HEK293T (cell line): ENCODE measurements around the gene GOLPH3L.
"Not testable (repeated sequence)": the region's sequence is repeated elsewhere in the genome, so short reads cannot be mapped to it uniquely, and the experiment has no call there.

Source experiments
- CTCF ChIA-PET: fragments of 350-600 bp; formaldehyde crosslinking; extraction: SDS; loops from one replicate; lab custom pipeline; 2021; ENCODE audit warnings: antibody characterized with exemption, inconsistent platforms; lab: Yijun Ruan, JAX
- POLR2A ChIA-PET: fragments of 350-600 bp; formaldehyde crosslinking; extraction: SDS; loops from one replicate; lab custom pipeline; 2020; ENCODE audit warnings: antibody characterized with exemption, inconsistent platforms; lab: Yijun Ruan, JAX
- DNase-seq: peaks from one replicate; pipeline ENCODE4 v3.0.0; 2012; ENCODE audit warnings: mixed read lengths; ENCODE audit errors: extremely low spot score
- ARNT ChIP-seq: fragments of 450-650 bp; IDR thresholded peaks from 2 replicates; pipeline ENCODE4 v1.6.1; 2017; ENCODE audit warnings: mild to moderate bottlenecking
- BHLHE40 ChIP-seq: fragments of 450-650 bp; IDR thresholded peaks from 2 replicates; pipeline ENCODE4 v1.6.1; 2016; ENCODE audit warnings: mild to moderate bottlenecking, moderate library complexity, borderline replicate concordance
- CTBP1 ChIP-seq: fragments of 450-650 bp; IDR thresholded peaks from 2 replicates; pipeline ENCODE4 v1.6.1; 2016; ENCODE audit warnings: borderline replicate concordance
- ELF4 ChIP-seq: fragments of 450-650 bp; IDR thresholded peaks from 2 replicates; pipeline ENCODE4 v1.6.1; 2017; ENCODE audit warnings: antibody characterized with exemption
- FOXA1 ChIP-seq: fragments of 450-650 bp; IDR thresholded peaks from 2 replicates; pipeline ENCODE4 v1.6.1; 2016; ENCODE audit warnings: mild to moderate bottlenecking
- FOXK2 ChIP-seq: fragments of 450-650 bp; IDR thresholded peaks from 2 replicates; pipeline ENCODE4 v1.6.1; 2016; ENCODE audit warnings: mild to moderate bottlenecking
- FOXM1 ChIP-seq: fragments of 450-650 bp; IDR thresholded peaks from 2 replicates; pipeline ENCODE4 v1.6.1; 2017; ENCODE audit warnings: mild to moderate bottlenecking, borderline replicate concordance
- HDGF ChIP-seq: fragments of 450-650 bp; IDR thresholded peaks from 2 replicates; pipeline ENCODE4 v1.6.1; 2017; ENCODE audit warnings: antibody characterized with exemption, borderline replicate concordance
- L3MBTL2 ChIP-seq: fragments of 450-650 bp; conservative IDR thresholded peaks from 2 replicates; pipeline ENCODE4 v1.6.1; 2016; ENCODE audit warnings: mild to moderate bottlenecking
- LEF1 ChIP-seq: fragments of 450-650 bp; IDR thresholded peaks from 2 replicates; pipeline ENCODE4 v1.6.1; 2017; ENCODE audit warnings: mild to moderate bottlenecking, borderline replicate concordance
- NFRKB ChIP-seq: fragments of 450-650 bp; IDR thresholded peaks from 2 replicates; pipeline ENCODE4 v1.6.1; 2016; ENCODE audit warnings: mild to moderate bottlenecking, moderate library complexity
- PKNOX1 ChIP-seq: fragments of 450-650 bp; IDR thresholded peaks from 2 replicates; pipeline ENCODE4 v1.6.1; 2016
- SP1 ChIP-seq: fragments of 450-650 bp; IDR thresholded peaks from 2 replicates; pipeline ENCODE4 v1.6.1; 2017
- SUZ12 ChIP-seq: fragments of 450-650 bp; IDR thresholded peaks from 2 replicates; pipeline ENCODE4 v1.6.1; 2016; ENCODE audit warnings: mild to moderate bottlenecking
- TARDBP ChIP-seq: fragments of 450-650 bp; IDR thresholded peaks from 2 replicates; pipeline ENCODE4 v1.6.1; 2016
- ZNF384 ChIP-seq: fragments of 450-650 bp; IDR thresholded peaks from 2 replicates; pipeline ENCODE4 v1.6.1; 2016

The GOLPH3L gene

GRCh38 chr1:150674881-150675280, 22.1 kb downstream of the GOLPH3L start:
- no peak for DNase-seq
- CTCF ChIA-PET: no interaction called here
- no peak for TF ChIP-seq FOXM1
- TF ChIP-seq FOXA1: no peak
- no peak for TF ChIP-seq FOXK2
- no peak for TF ChIP-seq ELF4
- no peak for TF ChIP-seq L3MBTL2
- no peak for TF ChIP-seq TARDBP
- no peak for TF ChIP-seq PKNOX1
- TF ChIP-seq SP1: no peak
- no peak for TF ChIP-seq BHLHE40
- no peak for TF ChIP-seq ZNF384
- no peak for TF ChIP-seq HDGF
- no peak for TF ChIP-seq ARNT
- POLR2A ChIA-PET: no interaction called here

- CTCF ChIA-PET: no interaction called here
- no peak for DNase-seq
- TF ChIP-seq NFRKB: no peak
- no peak for TF ChIP-seq ZNF384
- TF ChIP-seq LEF1: no peak
- POLR2A ChIA-PET: no interaction called here
Measured at GRCh38 chr1:150663321-150663720, 33.6 kb downstream of the GOLPH3L start.

DNA sequence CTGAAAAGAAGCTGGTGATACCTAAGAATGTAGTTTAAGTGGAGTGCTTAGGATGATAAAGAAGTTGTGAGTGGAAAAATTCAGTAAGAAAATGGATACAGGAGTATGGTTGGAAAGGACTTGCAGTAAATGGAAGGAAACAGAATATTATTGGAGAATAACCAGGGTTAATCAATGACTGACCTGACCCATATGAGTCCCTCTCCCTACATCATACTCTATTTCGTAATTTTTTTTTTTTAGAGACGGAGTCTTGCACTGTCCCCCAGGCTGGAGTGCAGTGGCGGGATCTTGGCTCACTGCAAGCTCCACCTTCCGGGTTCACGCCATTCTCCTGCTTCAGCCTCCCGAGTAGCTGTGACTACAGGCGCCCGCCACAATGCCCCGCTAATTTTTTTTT, 34.1 kb downstream of the GOLPH3L start:
- TF ChIP-seq BHLHE40 (no peak), TARDBP (no peak), ELF4 (no peak), FOXK2 (no peak), FOXA1 (no peak), L3MBTL2 (no peak), SP1 (no peak), PKNOX1 (no peak), ARNT (no peak), LEF1 (no peak), ZNF384 (no peak), HDGF (no peak), CTBP1 (no peak), NFRKB (no peak), SUZ12 (no peak), FOXM1 (no peak)
- DNase-seq: no peak
- CTCF ChIA-PET: no interaction called here
- POLR2A ChIA-PET: no interaction called here

DNA sequence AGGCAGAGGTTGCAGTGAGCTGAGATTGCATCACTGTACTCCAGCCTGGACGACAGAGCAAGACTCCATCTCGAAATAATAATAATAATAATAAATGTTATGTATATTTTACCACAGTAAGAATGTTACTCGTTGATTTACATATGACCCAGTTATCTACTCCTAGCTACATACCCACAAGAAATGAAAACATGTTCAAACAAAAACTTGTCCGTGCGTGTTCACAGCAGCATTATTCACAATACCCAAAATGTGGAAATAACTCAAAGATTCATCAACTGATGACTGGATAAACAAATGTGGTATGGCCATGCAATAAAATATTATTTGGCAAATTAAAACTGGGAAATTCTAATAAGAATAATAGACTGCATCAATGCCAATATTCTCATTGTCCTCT, 35.8 kb downstream of the GOLPH3L start:
- ChIA-PET CTCF (interaction anchor here (0.6 kb wide), 1 partner anchor 112 kb away, joined by 3 read pairs; no protein-coding TSS in a partner anchor), POLR2A (interaction anchor here (1.0 kb wide), 1 partner anchor 32 kb away, joined by 4 read pairs; the partner anchor contains the start of gene ENSA)
- DNase-seq: no peak
- TF ChIP-seq FOXK2: no peak
- TF ChIP-seq TARDBP: no peak
- TF ChIP-seq L3MBTL2: no peak
- TF ChIP-seq NFRKB: no peak
- TF ChIP-seq SUZ12: no peak
- no peak for TF ChIP-seq HDGF
- TF ChIP-seq BHLHE40: no peak
- TF ChIP-seq SP1: no peak
- TF ChIP-seq ELF4: no peak
- TF ChIP-seq FOXA1: no peak
- TF ChIP-seq CTBP1: no peak
- TF ChIP-seq ARNT: no peak

- POLR2A ChIA-PET: interaction anchor here (1.0 kb wide), 1 partner anchor 31 kb away, joined by 4 read pairs; the partner anchor contains the start of gene ENSA
- CTCF ChIA-PET: no interaction called here
- no peak for DNase-seq
- TF ChIP-seq PKNOX1 (no peak), SUZ12 (no peak), HDGF (no peak), ELF4 (no peak), FOXA1 (no peak), L3MBTL2 (no peak), CTBP1 (no peak), NFRKB (no peak), FOXK2 (no peak), FOXM1 (no peak), ZNF384 (no peak), ARNT (no peak), SP1 (no peak), LEF1 (no peak), TARDBP (no peak), BHLHE40 (no peak)
Measured at GRCh38 chr1:150660584-150660983, 36.4 kb downstream of the GOLPH3L start.

- DNase-seq, CTCF ChIA-PET: not testable (repeated sequence)
- POLR2A ChIA-PET: interaction anchor here (1.1 kb wide), 1 partner anchor 40 kb away, joined by 3 read pairs; the partner anchor contains the start of gene GOLPH3L
Measured at GRCh38 chr1:150657064-150657463, 39.9 kb downstream of the GOLPH3L start.

DNA sequence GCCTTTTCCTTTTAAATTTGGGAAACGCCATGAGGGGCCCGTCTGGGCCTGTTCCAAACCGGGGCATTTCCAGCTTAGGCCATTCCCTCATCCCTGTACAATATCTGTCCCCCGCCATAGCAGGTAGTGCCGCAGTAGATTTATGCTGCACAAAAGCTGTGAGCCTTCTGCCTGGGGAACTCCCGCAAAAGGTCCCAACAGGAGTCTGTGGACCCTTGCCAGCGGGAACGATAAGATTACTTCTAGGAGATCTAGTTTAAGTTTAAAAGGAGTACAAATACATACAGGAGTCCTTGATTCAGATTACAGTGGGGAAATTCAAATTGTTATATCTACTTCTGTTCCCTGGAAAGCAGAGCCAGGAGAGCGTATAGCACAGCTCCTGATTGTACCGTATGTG, 42.3 kb downstream of the GOLPH3L start:
- CTCF ChIA-PET, DNase-seq, POLR2A ChIA-PET: not testable (repeated sequence)
